H9 (cell line): ENCODE measurements around the gene HOOK2. TPM values are rescaled to one million over a fixed set of nuclear protein-coding genes. Genes with fewer than 3 reads are reported as not detected.

ENCODE experiments used
- DNase-seq: peaks from one replicate; pipeline ENCODE4 v3.0.0-alpha.2; 2017
- H2AFZ ChIP-seq: one replicate; pipeline ENCODE4 v1.6.1; 2013; ENCODE audit warnings: mild to moderate bottlenecking, low read length, control low read depth, moderate library complexity
- H2AK5ac ChIP-seq: 2 replicates; pipeline ENCODE4 v1.6.1; 2013; ENCODE audit warnings: low read length, control low read depth, mixed read lengths; ENCODE audit not compliant: insufficient read length
- H2BK120ac ChIP-seq: one replicate; pipeline ENCODE4 v1.6.1; 2013; ENCODE audit warnings: low read depth, mild to moderate bottlenecking, low read length, control low read depth, inconsistent platforms; ENCODE audit not compliant: poor library complexity, severe bottlenecking
- H2BK12ac ChIP-seq: 2 replicates; pipeline ENCODE4 v1.6.1; 2013; ENCODE audit warnings: low read length, control low read depth, mixed read lengths, low read depth; ENCODE audit not compliant: insufficient read length
- H2BK15ac ChIP-seq: 2 replicates; pipeline ENCODE4 v1.6.1; 2013; ENCODE audit warnings: low read depth, low read length, control low read depth
- H2BK20ac ChIP-seq: one replicate; pipeline ENCODE4 v1.6.1; 2013; ENCODE audit warnings: low read depth, mild to moderate bottlenecking, low read length, control low read depth, inconsistent platforms; ENCODE audit not compliant: poor library complexity, severe bottlenecking
- H2BK5ac ChIP-seq: 2 replicates; pipeline ENCODE4 v1.6.1; 2013; ENCODE audit warnings: low read length, control low read depth, mixed read lengths; ENCODE audit not compliant: insufficient read length
- H3K14ac ChIP-seq: 2 replicates; pipeline ENCODE4 v1.6.1; 2013; ENCODE audit warnings: low read length, control low read depth; ENCODE audit not compliant: insufficient read depth
- H3K18ac ChIP-seq: 2 replicates; pipeline ENCODE4 v1.6.1; 2013; ENCODE audit warnings: low read depth, mild to moderate bottlenecking, mixed read lengths, low read length, control low read depth; ENCODE audit not compliant: insufficient read length
- H3K23ac ChIP-seq: 2 replicates; pipeline ENCODE4 v1.6.1; 2013; ENCODE audit warnings: low read length, control low read depth, mixed read lengths, low read depth; ENCODE audit not compliant: insufficient read length
- H3K23me2 ChIP-seq: 2 replicates; pipeline ENCODE4 v1.6.1; 2013; ENCODE audit warnings: low read depth, mild to moderate bottlenecking, mixed read lengths, low read length, control low read depth; ENCODE audit not compliant: insufficient read length, poor library complexity, severe bottlenecking
- H3K27ac ChIP-seq: 2 replicates; pipeline ENCODE4 v1.5.1; 2013; ENCODE audit warnings: low read length, control low read depth, mixed read lengths, low read depth; ENCODE audit not compliant: insufficient read length
- H3K27me3 ChIP-seq: 2 replicates; pipeline ENCODE4 v1.6.1; 2013; ENCODE audit warnings: low read length, control low read depth, inconsistent platforms; ENCODE audit not compliant: insufficient read depth
- H3K4ac ChIP-seq: 2 replicates; pipeline ENCODE4 v1.6.1; 2013; ENCODE audit warnings: low read depth, mild to moderate bottlenecking, control low read depth, inconsistent platforms, low read length, moderate library complexity
- H3K4me1 ChIP-seq: 2 replicates; pipeline ENCODE4 v1.6.1; 2013; ENCODE audit warnings: low read length, control low read depth, inconsistent platforms; ENCODE audit not compliant: insufficient read depth
- H3K4me2 ChIP-seq: 2 replicates; pipeline ENCODE4 v1.6.1; 2013; ENCODE audit warnings: low read length, control low read depth, mixed read lengths; ENCODE audit not compliant: insufficient read length, insufficient read depth
- H3K56ac ChIP-seq: 2 replicates; pipeline ENCODE4 v1.6.1; 2013; ENCODE audit warnings: low read depth, mild to moderate bottlenecking, mixed read lengths, low read length, control low read depth; ENCODE audit not compliant: insufficient read length
- H3K79me1 ChIP-seq: 2 replicates; pipeline ENCODE4 v1.6.1; 2013; ENCODE audit warnings: low read depth, mild to moderate bottlenecking, moderate library complexity, low read length, control low read depth, inconsistent platforms; ENCODE audit not compliant: insufficient read depth, poor library complexity, severe bottlenecking
- H3K79me2 ChIP-seq: 2 replicates; pipeline ENCODE4 v1.6.1; 2013; ENCODE audit warnings: low read length, control low read depth, inconsistent platforms; ENCODE audit not compliant: insufficient read depth
- H3K9ac ChIP-seq: 2 replicates; pipeline ENCODE4 v1.6.1; 2013; ENCODE audit warnings: low read length, control low read depth, mixed read lengths; ENCODE audit not compliant: insufficient read length; ENCODE audit errors: extremely low read depth
- H3K9me3 ChIP-seq: one replicate; pipeline ENCODE4 v1.6.1; 2013; ENCODE audit warnings: low read depth, low read length, inconsistent platforms; ENCODE audit not compliant: control insufficient read depth
- H3T11ph ChIP-seq: one replicate; pipeline ENCODE4 v1.6.1; 2013; ENCODE audit warnings: mild to moderate bottlenecking, low read length, control low read depth, inconsistent platforms
- H4K20me1 ChIP-seq: one replicate; pipeline ENCODE4 v1.6.1; 2013; ENCODE audit not compliant: control insufficient read depth, insufficient read length, insufficient read depth
- H4K5ac ChIP-seq: 2 replicates; pipeline ENCODE4 v1.6.1; 2013; ENCODE audit warnings: low read depth, mild to moderate bottlenecking, mixed read lengths, low read length, control low read depth; ENCODE audit not compliant: insufficient read length
- H4K8ac ChIP-seq: replicated peaks from 2 replicates; pipeline ENCODE4 v1.6.1; 2013; ENCODE audit warnings: low read length, control low read depth, mixed read lengths, low read depth; ENCODE audit not compliant: insufficient read length
- H4K91ac ChIP-seq: 2 replicates; pipeline ENCODE4 v1.6.1; 2013; ENCODE audit warnings: low read depth, mild to moderate bottlenecking, moderate library complexity, mixed read lengths, low read length, control low read depth; ENCODE audit not compliant: insufficient read length
- H3K27ac Mint-ChIP-seq, 3 experiments: 2 replicates in 2 of 3; 3 replicates in 1 of 3; pipeline ENCODE4 v1.8.0; 2020 to 2021; ENCODE audit warnings: mixed read lengths in 3 of 3, mild to moderate bottlenecking in 1 of 3, moderate library complexity in 1 of 3
- H3K27me3 Mint-ChIP-seq: 2 replicates; pipeline ENCODE4 v1.8.0; 2021; ENCODE audit warnings: low read depth, mild to moderate bottlenecking, moderate library complexity, mixed read lengths
- H3K36me3 Mint-ChIP-seq, 3 experiments: 2 replicates in 2 of 3; 3 replicates in 1 of 3; pipeline ENCODE4 v1.8.0; 2020 to 2021; ENCODE audit warnings: low read depth in 3 of 3, mixed read lengths in 3 of 3; ENCODE audit not compliant: insufficient read depth in 1 of 3
- H3K4me1 Mint-ChIP-seq, 2 experiments: 2 replicates each; pipeline ENCODE4 v1.8.0; 2020; ENCODE audit warnings: mixed read lengths in 2 of 2
- H3K4me3 Mint-ChIP-seq, 2 experiments: 2 replicates in 1 of 2; 3 replicates in 1 of 2; pipeline ENCODE4 v1.8.0; 2020 to 2021; ENCODE audit warnings: mild to moderate bottlenecking in 2 of 2, mixed read lengths in 2 of 2, moderate library complexity in 1 of 2
- H3K9me3 Mint-ChIP-seq, 2 experiments: 2 replicates in 1 of 2; 3 replicates in 1 of 2; pipeline ENCODE4 v1.8.0; 2020; ENCODE audit warnings: mild to moderate bottlenecking in 2 of 2, mixed read lengths in 2 of 2, moderate library complexity in 1 of 2
- WGBS: extraction: QIAGEN DNeasy Blood & Tissue Kit; methylation state at CpG from one replicate; pipeline ENCODE4 v1.1.7; 2013; ENCODE audit warnings: missing lambda C conversion rate, low lambda C conversion rate, mixed read lengths; ENCODE audit not compliant: insufficient read length; ENCODE audit errors: extremely low coverage; 5-methylcytosine and 5-hydroxymethylcytosine counted together
- total RNA-seq: library from RNA; stranded (reverse); gene quantifications from 2 replicates; pipeline ENCODE4 v1.2.1, GENCODE V29; 2021
- TF ChIP-seq, protein P1 (sequence below): fragments of 200-600 bp; sonication (generic); conservative IDR thresholded peaks from 3 replicates; pipeline ENCODE4 v1.8.0; 2021; ENCODE audit warnings: antibody characterized with exemption, mild to moderate bottlenecking

HOOK2 gene
- total RNA-seq, 1 experiment from 2014 or later, result 64.7 TPM

DNA sequence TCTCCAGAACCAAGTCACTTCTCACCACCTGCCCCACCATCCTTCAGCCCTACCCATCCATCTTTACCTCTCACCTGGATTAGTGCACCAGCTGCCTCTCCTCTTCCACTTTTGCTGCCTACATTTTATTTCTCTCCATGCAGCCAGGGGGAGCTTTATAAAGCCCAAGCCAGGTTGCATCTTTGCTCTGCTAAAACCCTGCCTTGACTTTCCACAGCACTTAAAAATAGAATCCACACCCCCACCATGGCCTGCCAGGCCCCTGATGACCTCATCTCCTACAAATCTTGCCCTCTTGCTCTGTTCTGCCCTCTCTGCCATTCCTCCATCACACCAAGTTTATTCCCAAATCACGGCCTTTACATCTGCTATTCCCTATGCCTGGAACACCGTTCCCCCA is 1.8 kb downstream of the HOOK2 start:
- Histone ChIP-seq H3T11ph (no peak overlapping the region), H4K8ac (no peak overlapping the region), H3K27me3 (no peaks in the 10 kb centered on the region), H4K91ac (no peak overlapping the region), H3K4ac (no peak overlapping the region), H2BK5ac (no peak overlapping the region), H3K56ac (no peak overlapping the region), H2BK20ac (no peak overlapping the region), H2AFZ (no peak overlapping the region), H3K4me2 (no peak overlapping the region), H2BK15ac (no peak overlapping the region), H2BK120ac (no peak overlapping the region), H3K9ac (no peak overlapping the region), H3K27ac (no peak overlapping the region), H2BK12ac (no peak overlapping the region), H3K14ac (no peak overlapping the region), H3K79me1 (no peaks in the 10 kb centered on the region), H2AK5ac (no peak overlapping the region), H4K20me1 (no peaks in the 10 kb centered on the region), H4K5ac (no peak overlapping the region), H3K23ac (no peak overlapping the region), H3K79me2 (no peaks in the 10 kb centered on the region), H3K18ac (no peak overlapping the region), H3K4me1 (no peaks in the 10 kb centered on the region; the same call in 1 of the 2 replicates), H3K23me2 (peaks cover 12% of the 10 kb centered on the region), H3K9me3 (no peaks in the 10 kb centered on the region)
- Mint-ChIP-seq H3K4me3 (peak overlapping the region; percentile 7 to 39; a peak in 4 of 5 replicates), H3K9me3 (no peaks in the 10 kb centered on the region), H3K4me1 (peaks cover 24 to 26% of the 10 kb centered on the region in 2 experiments), H3K27ac (peak overlapping the region in 1 of 3 experiments; percentile 42; a peak in 1 of 7 replicates), H3K36me3 (peaks cover 16 to 25% (median 23%) of the 10 kb centered on the region in 3 experiments), H3K27me3 (no peaks in the 10 kb centered on the region)
- TF ChIP-seq, protein P1, sequence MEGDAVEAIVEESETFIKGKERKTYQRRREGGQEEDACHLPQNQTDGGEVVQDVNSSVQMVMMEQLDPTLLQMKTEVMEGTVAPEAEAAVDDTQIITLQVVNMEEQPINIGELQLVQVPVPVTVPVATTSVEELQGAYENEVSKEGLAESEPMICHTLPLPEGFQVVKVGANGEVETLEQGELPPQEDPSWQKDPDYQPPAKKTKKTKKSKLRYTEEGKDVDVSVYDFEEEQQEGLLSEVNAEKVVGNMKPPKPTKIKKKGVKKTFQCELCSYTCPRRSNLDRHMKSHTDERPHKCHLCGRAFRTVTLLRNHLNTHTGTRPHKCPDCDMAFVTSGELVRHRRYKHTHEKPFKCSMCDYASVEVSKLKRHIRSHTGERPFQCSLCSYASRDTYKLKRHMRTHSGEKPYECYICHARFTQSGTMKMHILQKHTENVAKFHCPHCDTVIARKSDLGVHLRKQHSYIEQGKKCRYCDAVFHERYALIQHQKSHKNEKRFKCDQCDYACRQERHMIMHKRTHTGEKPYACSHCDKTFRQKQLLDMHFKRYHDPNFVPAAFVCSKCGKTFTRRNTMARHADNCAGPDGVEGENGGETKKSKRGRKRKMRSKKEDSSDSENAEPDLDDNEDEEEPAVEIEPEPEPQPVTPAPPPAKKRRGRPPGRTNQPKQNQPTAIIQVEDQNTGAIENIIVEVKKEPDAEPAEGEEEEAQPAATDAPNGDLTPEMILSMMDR, result peak; percentile 34; the same call in 2 of the 3 replicates
- WGBS, result no CpG with 5 or more reads among the region's 2 CpGs
- no peak for DNase-seq
